Right kidney (tissue), 1 donor: ENCODE results near the gene RIC8B.

Experiments used
- DNase-seq: peaks from one replicate; pipeline ENCODE4 v3.0.0-alpha.2; 2016

Gene RIC8B

GRCh38 chr12:106868982-106869700, 94.7 kb downstream of the RIC8B start:
- no peak for DNase-seq

GRCh38 chr12:106870116-106870515, 95.6 kb downstream of the RIC8B start:
- no peak for DNase-seq

DNA sequence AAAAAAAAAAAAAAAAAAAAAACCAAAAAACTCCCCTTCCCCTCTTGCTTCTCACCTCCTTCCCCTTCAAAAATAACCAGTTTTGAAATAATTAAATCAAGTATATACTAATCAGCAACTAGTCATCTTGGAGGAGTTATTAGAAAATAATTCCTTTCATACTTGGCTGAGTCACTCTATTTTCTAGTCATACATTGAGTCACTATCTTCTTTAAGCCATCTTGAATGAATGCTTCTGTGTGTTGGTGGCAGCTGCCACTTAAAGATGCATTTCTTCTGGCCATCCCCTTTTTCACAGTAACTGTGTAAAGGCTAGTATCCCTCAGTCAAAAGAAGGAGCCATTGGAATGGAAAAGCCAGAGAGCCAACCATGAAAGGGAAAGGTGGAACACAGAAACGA, 97.0 kb downstream of the RIC8B start:
- no peak for DNase-seq

- no peak for DNase-seq
Measured at GRCh38 chr12:106873983-106874382, 99.5 kb downstream of the RIC8B start.

GRCh38 chr12:106878804-106879203, 104.3 kb downstream of the RIC8B start:
- DNase-seq = no peak

- no peak for DNase-seq
Measured at GRCh38 chr12:106879612-106880011, 105.1 kb downstream of the RIC8B start.

DNA sequence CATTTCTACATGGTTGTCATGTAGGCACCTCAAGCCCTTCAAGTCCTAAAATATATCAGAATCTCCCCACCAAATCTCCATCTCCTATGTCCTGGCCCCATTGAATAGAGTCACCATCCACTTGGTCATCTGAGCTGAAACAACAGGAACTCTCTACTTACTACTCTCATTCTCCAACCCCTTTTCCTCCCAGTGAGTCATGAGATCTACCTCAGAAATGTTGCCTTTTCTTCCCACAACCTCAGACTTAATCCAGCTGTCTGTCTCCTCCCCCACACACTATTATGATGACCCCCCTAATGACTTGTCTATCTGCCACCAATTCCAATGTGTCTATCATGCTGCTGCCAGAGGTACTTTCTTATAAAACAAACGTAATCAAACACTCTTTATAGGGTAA, 108.9 kb downstream of the RIC8B start:
- no peak for DNase-seq

DNA sequence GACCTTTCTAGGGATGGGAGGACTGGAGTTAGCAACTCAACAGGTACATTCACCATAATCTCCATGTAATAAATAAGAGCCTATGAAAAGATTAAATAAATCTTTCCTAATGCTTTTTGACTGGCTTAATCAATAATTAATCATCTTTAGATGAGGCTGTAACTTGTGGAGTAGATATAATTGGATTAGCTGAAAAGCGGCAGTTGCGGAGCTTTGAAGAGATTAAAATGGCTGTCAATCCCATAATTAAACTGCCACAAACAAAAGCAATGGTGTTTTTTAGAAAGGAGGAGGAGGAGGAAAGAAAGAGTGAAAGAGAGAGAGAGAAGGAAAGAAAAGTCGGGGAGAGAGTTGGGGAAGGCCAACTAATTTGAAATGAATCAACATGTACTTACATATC, 110.5 kb downstream of the RIC8B start:
- DNase-seq = no peak

DNA sequence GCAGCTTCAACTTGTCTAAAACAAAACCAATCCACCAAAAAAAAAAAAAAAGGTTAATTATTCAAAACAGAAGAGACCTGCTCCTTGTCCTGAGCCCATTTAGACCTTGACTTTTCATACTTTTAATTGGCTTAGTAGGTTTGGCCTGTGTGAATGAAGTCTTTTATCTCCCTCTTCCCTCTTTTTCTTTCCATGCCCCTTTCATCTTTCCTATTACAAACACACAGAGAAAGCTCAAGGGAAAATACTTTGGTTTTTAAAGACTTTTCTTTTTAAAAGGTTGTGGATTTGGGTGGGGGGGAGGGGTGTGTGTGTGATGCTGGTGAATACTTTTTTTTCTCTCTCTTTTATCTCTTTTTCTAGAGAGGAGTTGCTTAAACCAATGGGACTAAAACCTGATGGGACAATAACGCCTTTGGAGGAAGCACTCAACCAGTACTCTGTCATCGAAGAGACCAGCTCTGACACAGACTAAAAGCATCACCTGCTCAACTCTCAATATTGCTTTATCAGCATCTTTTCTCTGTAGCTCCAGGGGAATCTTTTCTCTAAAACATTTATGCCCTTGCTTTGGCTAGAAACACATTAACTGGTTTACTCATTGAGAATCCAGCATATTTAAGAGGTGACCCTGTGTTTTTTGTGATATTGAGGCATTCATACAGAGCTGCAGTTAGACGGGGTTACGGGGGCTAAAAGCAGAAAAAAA, 111.2 kb downstream of the RIC8B start:
- DNase-seq = no peak

DNA sequence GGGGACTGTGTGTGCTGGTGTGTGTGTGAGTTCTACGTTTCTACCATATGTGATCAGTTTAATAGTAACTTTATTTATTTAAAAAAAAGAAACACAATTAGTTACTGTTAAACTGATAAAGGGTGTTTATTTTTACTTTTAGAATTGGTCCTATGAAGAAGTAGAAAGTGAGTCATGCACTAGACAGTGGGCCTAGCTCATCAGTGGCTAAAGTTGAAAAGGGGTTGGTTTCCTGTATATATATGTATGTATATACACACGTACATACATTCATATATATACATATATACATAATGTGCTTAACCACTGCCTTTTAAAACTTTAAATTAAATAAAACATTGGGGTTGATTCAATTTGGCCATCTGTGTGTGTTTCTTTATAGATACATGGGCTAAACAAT, 112.5 kb downstream of the RIC8B start:
- DNase-seq = no peak

GRCh38 chr12:106888348-106888970, 114.0 kb downstream of the RIC8B start:
- no peak for DNase-seq

GRCh38 chr12:106889326-106889725, 114.8 kb downstream of the RIC8B start:
- no peak for DNase-seq

DNA sequence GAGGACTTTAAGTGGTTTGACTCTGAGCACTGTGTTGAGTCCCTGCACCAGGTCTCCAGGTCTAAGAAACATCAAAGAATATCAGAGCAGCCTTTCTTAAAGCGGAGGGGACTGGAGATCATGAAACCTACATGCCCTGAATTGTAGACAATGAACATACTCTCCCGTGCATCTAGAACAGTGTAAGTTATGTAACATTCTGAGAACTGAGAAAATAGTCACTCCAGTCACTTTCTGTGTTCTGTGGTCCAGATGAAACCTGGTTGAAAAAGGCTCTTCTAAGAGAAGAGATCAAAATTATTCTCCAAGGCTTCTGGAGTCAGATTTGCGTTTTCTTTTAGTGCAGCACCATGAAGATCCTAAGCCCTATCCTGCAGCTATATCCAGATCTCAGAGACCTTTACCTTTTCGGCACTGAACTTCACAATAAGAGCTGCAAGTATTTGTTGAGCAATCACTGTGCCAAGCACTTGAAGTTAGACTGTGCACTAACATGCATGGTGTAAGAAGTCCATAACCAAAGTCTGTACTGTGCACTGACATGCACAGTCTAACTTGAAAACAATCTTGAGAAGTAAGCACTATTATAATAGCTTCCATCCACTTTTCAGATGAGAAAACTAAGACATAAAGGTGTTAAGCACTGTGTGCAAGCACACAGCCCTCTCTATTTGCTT, 115.6 kb downstream of the RIC8B start:
- DNase-seq = no peak

GRCh38 chr12:106892075-106892474, 117.6 kb downstream of the RIC8B start:
- no peak for DNase-seq

GRCh38 chr12:106893451-106893850, 119.0 kb downstream of the RIC8B start:
- no peak for DNase-seq

GRCh38 chr12:106894774-106895173, 120.3 kb downstream of the RIC8B start:
- no peak for DNase-seq

DNA sequence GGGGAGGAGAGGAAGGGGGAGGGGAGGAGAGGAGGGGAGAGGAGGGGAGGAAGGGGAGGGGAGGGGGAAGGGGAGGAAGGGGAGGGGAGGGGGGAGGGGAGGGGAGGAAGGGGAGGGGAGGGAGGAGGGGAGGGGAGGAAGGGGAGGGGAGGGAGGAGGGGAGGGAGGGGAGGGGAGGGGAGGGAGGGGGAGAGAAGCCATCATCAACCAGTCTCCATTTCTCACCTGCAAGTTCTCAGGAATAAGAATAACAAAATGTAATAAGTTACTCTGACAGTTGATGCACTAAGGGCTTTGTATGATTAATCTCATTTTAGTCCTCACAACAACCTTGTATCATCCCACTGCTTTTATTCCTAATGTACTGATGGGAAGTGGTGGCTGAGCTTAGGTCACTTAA, 122.1 kb downstream of the RIC8B start:
- DNase-seq = no peak

- no peak for DNase-seq
Measured at GRCh38 chr12:106897082-106897481, 122.6 kb downstream of the RIC8B start.

DNA sequence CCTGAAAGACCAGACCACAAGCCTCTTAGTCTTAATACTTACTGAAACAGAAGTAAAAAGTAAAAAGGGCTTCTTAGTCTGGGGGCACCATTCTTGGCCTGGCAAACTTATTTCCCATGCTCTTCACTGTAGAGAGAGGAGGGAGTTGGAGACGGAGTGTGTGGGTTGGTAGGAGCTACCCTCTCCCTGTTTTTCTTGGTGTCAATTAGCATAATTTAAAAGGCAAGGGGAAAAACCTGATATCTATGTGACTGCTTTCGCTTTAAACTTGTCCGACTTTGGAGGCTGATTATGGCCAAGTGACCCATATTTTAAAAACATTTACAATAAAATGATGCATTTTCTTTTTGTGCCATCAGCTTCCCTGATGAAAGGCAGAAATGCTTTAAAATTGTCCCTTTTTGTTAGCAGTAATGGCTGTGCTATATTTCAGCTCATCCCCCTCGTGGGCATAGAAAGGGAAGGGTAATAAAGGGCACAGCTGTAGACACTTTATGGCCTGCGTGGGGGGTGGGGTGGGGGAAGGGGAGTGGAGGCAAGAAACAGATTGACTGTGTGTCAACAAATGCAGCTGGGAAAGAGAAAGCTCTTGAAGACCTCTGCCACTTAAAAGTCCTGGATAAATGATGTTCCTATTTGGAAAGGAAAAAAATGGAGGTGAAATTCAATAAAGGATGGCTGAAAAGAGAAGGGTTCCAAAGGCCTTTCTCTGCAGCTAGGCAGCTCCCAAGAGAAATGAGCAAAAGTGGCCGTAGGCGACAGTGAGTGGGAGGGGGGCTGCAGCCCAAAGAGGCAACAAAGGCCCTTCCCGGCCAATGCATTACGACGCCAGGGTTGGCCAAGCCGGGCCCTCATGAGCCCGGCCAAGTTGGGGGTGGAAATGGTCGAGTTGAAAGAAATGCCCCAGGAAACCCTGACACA, 123.8 kb downstream of the RIC8B start:
- no peak for DNase-seq

- DNase-seq = no peak
Measured at GRCh38 chr12:106900554-106900953, 126.1 kb downstream of the RIC8B start.

DNA sequence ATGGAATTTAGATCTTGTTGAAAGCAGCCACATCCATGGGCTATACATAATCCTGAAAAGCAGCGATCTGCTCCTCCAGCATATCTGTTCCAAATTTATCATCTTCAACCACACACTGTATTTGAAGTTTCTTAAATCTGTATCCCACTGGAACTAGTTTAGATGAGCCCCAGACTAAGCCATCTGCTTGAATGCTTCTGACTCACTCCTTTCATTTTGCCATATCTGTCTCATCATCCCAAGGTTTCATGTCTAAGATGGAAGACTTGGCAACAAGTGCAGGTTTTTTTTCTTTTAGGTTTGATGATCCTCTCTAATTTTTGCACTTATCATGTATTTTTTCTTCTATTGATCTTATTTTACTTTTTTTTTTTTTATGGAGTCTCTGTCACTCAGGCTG, 126.8 kb downstream of the RIC8B start:
- DNase-seq = no peak

GRCh38 chr12:106902053-106902452, 127.6 kb downstream of the RIC8B start:
- DNase-seq = no peak
